K562 (cell line): ENCODE results near the gene METTL25B. TPM values are rescaled to one million over a fixed set of nuclear protein-coding genes. Genes with fewer than 3 reads are reported as not detected.

Experiments used
- ASH1L ChIP-seq: fragments of 450-650 bp; IDR thresholded peaks from 2 replicates; pipeline ENCODE4 v1.6.1; 2018; ENCODE audit warnings: borderline replicate concordance, mild to moderate bottlenecking, low read depth; ENCODE audit not compliant: partially characterized antibody
- BHLHE40 ChIP-seq: IDR thresholded peaks from 2 replicates; pipeline ENCODE4 v1.6.1; 2011; ENCODE audit warnings: low read length, improper control_type of control experiment
- BRD9 ChIP-seq: fragments of 450-650 bp; IDR thresholded peaks from 2 replicates; pipeline ENCODE4 v1.6.1; 2018; ENCODE audit warnings: low read depth; ENCODE audit not compliant: partially characterized antibody
- KDM4B ChIP-seq, 2 experiments: fragments of 450-650 bp in 1 of 2; sonication (generic) in 1 of 2; IDR thresholded peaks; 2 replicates each; pipeline ENCODE4 v1.6.1; 2016 to 2017; ENCODE audit warnings: borderline replicate concordance in 2 of 2, antibody characterized with exemption in 1 of 2, low read depth in 1 of 2, mild to moderate bottlenecking in 1 of 2
- KLF10 ChIP-seq: fragments of 250-450 bp; sonication (Bioruptor Pico); IDR thresholded peaks from 2 replicates; pipeline ENCODE4 v1.6.1; 2021; ENCODE audit warnings: matching md5 sums
- NFE2 ChIP-seq: IDR thresholded peaks from 2 replicates; pipeline ENCODE4 v1.6.1; 2014; ENCODE audit warnings: antibody characterized with exemption, low read depth
- NFRKB ChIP-seq: fragments of 450-650 bp; IDR thresholded peaks from 2 replicates; pipeline ENCODE4 v1.6.1; 2016; ENCODE audit warnings: low read depth
- PHF21A ChIP-seq: fragments of 450-650 bp; IDR thresholded peaks from 2 replicates; pipeline ENCODE4 v1.6.1; 2017; ENCODE audit warnings: low read depth, borderline replicate concordance
- SMAD1 ChIP-seq: fragments of 150-350 bp; IDR thresholded peaks from 2 replicates; pipeline ENCODE4 v1.6.1; 2014; ENCODE audit warnings: low read length, low read depth; ENCODE audit not compliant: partially characterized antibody
- SMARCA4 ChIP-seq: fragments of 450-650 bp; IDR thresholded peaks from 2 replicates; pipeline ENCODE4 v1.6.1; 2016
- SMC3 ChIP-seq: conservative IDR thresholded peaks from 2 replicates; pipeline ENCODE4 v1.6.1; 2011; ENCODE audit warnings: low read depth, low read length, improper control_type of control experiment; ENCODE audit not compliant: insufficient read depth
- ZBTB33 ChIP-seq: sonication (generic); formaldehyde crosslinking; IDR thresholded peaks from 2 replicates; pipeline ENCODE4 v1.8.1; 2023; ENCODE audit warnings: mild to moderate bottlenecking, missing genetic modification reagents
- ZC3H11A ChIP-seq: IDR thresholded peaks from 2 replicates; pipeline ENCODE4 v1.6.1; 2012; ENCODE audit warnings: low read depth, low read length, improper control_type of control experiment
- ZKSCAN1 ChIP-seq: fragments of 150-350 bp; IDR thresholded peaks from 2 replicates; pipeline ENCODE4 v1.6.1; 2016; ENCODE audit warnings: low read depth, low read length
- ZNF277 ChIP-seq: fragments of 250-450 bp; sonication (Bioruptor Pico); IDR thresholded peaks from 2 replicates; pipeline ENCODE4 v1.8.0; 2022; ENCODE audit warnings: inconsistent platforms, mild to moderate bottlenecking, moderate library complexity, borderline replicate concordance
- polyA plus RNA-seq, 8 experiments: library from polyadenylated mRNA; depleted of rRNA in 4 of 8; stranded (reverse) in 5 of 8; unstranded in 3 of 8; fragments of >200 nt; fragmentation: Nextera tagmentation in 2 of 8; fragmentation: Illumina TruSeq in 1 of 8; extraction: Ambion mirVana in 2 of 8; extraction: Trizol in 1 of 8; gene quantifications; 2 replicates each; pipeline versions ENCODE4 v1.2.1 to v1.2.3, GENCODE V29; 2011 to 2014; ENCODE audit warnings: inconsistent platforms in 1 of 8, missing spikeins in 1 of 8
- total RNA-seq, 7 experiments: library from RNA; depleted of rRNA in 6 of 7; stranded (reverse); fragments of >200 nt in 6 of 7; fragmentation: Illumina TruSeq in 2 of 7; extraction: Trizol in 2 of 7; gene quantifications; 2 replicates each; pipeline versions ENCODE4 v1.2.1 to v1.2.3, GENCODE V29; 2011 to 2021; ENCODE audit warnings: low replicate concordance in 1 of 7
- TF ChIP-seq, protein P1 (sequence below), 2 experiments: fragments of 450-650 bp in 1 of 2; IDR thresholded peaks; 2 replicates each; pipeline ENCODE4 v1.6.1; 2011 to 2017; ENCODE audit warnings: low read depth in 2 of 2, antibody characterized with exemption in 1 of 2, borderline replicate concordance in 1 of 2, low read length in 1 of 2, mild to moderate bottlenecking in 1 of 2, mixed read lengths in 1 of 2; ENCODE audit not compliant: control insufficient read depth in 1 of 2
- TF ChIP-seq, protein P2 (sequence below), 3 experiments: IDR thresholded peaks in 2 of 3; conservative IDR thresholded peaks in 1 of 3; 2 replicates each; pipeline ENCODE4 v1.5.1; 2011 to 2012; ENCODE audit warnings: low read length in 3 of 3, mild to moderate bottlenecking in 3 of 3, control low read depth in 2 of 3, improper control_type of control experiment in 1 of 3, inconsistent platforms in 1 of 3, low read depth in 1 of 3, mixed read lengths in 1 of 3, moderate library complexity in 1 of 3; ENCODE audit not compliant: insufficient read depth in 2 of 3
- TF ChIP-seq, protein P3 (sequence below): fragments of 450-650 bp; IDR thresholded peaks from 2 replicates; pipeline ENCODE4 v1.6.1; 2016; ENCODE audit warnings: antibody characterized with exemption

The METTL25B gene
- total and polyA plus RNA-seq, 9 of the 15 experiments (the other 6 are each of a cell fraction or from before 2014, with no cell fraction given), result 7.7 to 48.3 (median 33.1) TPM

GRCh38 chr1:156725683-156726280 is 2.5 kb upstream of the METTL25B start (continued):
- no peak for TF ChIP-seq ZNF277
- TF ChIP-seq, protein P1, sequence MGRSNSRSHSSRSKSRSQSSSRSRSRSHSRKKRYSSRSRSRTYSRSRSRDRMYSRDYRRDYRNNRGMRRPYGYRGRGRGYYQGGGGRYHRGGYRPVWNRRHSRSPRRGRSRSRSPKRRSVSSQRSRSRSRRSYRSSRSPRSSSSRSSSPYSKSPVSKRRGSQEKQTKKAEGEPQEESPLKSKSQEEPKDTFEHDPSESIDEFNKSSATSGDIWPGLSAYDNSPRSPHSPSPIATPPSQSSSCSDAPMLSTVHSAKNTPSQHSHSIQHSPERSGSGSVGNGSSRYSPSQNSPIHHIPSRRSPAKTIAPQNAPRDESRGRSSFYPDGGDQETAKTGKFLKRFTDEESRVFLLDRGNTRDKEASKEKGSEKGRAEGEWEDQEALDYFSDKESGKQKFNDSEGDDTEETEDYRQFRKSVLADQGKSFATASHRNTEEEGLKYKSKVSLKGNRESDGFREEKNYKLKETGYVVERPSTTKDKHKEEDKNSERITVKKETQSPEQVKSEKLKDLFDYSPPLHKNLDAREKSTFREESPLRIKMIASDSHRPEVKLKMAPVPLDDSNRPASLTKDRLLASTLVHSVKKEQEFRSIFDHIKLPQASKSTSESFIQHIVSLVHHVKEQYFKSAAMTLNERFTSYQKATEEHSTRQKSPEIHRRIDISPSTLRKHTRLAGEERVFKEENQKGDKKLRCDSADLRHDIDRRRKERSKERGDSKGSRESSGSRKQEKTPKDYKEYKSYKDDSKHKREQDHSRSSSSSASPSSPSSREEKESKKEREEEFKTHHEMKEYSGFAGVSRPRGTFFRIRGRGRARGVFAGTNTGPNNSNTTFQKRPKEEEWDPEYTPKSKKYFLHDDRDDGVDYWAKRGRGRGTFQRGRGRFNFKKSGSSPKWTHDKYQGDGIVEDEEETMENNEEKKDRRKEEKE (IDR thresholded peaks at IDR 0.05; ENCODE audit: borderline replicate concordance in 1 of 2, control insufficient read depth in 1 of 2, low read depth in 2 of 2, low read length in 1 of 2), result 0 out of 4 replicates have a peak, but pooled peaks of 1 of the 2 experiments have one; percentile 13
- TF ChIP-seq SMC3, result peak; percentile 94
- 0 out of 2 replicates have a peak, but pooled peaks have one; percentile 55 for TF ChIP-seq SMARCA4
- TF ChIP-seq ZKSCAN1, result peak; percentile 84; the same call in 1 of the 2 replicates
- TF ChIP-seq SMAD1, result no peak
- TF ChIP-seq ZC3H11A, result no peak
- TF ChIP-seq, protein P2, sequence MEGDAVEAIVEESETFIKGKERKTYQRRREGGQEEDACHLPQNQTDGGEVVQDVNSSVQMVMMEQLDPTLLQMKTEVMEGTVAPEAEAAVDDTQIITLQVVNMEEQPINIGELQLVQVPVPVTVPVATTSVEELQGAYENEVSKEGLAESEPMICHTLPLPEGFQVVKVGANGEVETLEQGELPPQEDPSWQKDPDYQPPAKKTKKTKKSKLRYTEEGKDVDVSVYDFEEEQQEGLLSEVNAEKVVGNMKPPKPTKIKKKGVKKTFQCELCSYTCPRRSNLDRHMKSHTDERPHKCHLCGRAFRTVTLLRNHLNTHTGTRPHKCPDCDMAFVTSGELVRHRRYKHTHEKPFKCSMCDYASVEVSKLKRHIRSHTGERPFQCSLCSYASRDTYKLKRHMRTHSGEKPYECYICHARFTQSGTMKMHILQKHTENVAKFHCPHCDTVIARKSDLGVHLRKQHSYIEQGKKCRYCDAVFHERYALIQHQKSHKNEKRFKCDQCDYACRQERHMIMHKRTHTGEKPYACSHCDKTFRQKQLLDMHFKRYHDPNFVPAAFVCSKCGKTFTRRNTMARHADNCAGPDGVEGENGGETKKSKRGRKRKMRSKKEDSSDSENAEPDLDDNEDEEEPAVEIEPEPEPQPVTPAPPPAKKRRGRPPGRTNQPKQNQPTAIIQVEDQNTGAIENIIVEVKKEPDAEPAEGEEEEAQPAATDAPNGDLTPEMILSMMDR (IDR thresholded peaks at IDR 0.05 in 2 of 3, conservative IDR thresholded peaks at IDR 0.05 in 1 of 3; ENCODE audit: insufficient read depth in 2 of 3, low read depth in 1 of 3, low read length in 3 of 3), result peak; percentile 98 to 99 (median 99)
- TF ChIP-seq KDM4B (IDR thresholded peaks at IDR 0.05; ENCODE audit: borderline replicate concordance in 2 of 2, low read depth in 1 of 2), result no peak
- TF ChIP-seq PHF21A, result no peak
- no peak for TF ChIP-seq NFE2
- 0 out of 2 replicates have a peak, but pooled peaks have one; percentile 6 for TF ChIP-seq BHLHE40
- TF ChIP-seq BRD9, result peak; percentile 74
- TF ChIP-seq ZBTB33, result peak; percentile 72
- TF ChIP-seq ASH1L, result peak; percentile 29
- no peak for TF ChIP-seq NFRKB
- TF ChIP-seq, protein P3, sequence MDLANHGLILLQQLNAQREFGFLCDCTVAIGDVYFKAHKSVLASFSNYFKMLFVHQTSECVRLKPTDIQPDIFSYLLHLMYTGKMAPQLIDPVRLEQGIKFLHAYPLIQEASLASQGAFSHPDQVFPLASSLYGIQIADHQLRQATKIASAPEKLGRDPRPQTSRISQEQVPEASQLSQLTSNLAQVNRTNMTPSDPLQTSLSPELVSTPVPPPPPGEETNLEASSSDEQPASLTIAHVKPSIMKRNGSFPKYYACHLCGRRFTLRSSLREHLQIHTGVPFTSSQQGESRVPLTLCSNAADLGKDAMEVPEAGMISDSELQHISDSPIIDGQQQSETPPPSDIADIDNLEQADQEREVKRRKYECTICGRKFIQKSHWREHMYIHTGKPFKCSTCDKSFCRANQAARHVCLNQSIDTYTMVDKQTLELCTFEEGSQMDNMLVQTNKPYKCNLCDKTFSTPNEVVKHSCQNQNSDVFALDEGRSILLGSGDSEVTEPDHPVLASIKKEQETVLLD, result no peak
- no peak for TF ChIP-seq KLF10 (CRISPR knock-in tag)
